ENCODE results near the gene LCK.
"Not testable (repeated sequence)": the region's sequence is repeated elsewhere in the genome, so short reads cannot be mapped to it uniquely, and the experiment has no call there.

The LCK gene

DNA sequence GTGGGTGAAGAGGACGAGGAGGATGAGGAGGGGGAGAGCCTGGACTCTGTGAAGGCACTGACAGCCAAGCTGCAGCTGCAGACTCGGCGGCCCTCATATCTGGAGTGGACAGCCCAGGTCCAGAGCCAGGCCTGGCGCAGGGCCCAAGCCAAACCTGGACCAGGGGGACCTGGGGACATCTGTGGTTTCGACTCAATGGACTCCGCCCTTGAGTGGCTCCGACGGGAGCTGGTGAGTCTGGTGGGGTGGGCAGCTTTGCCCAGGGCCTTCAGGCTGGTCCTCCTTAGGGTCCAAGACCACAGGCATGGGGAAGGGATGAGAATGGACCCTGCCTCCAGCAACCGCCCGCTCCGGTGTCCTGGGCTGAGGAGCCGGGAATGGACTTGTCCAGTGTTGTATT lies 3.6 kb upstream of the LCK start:
- no peak for DNase-seq (ENCODE audit: low read depth)
- no peak overlapping the region for H3K4me3 ChIP-seq (ENCODE audit: control insufficient read depth, low read depth, low read length)
- TF ChIP-seq, protein P1, sequence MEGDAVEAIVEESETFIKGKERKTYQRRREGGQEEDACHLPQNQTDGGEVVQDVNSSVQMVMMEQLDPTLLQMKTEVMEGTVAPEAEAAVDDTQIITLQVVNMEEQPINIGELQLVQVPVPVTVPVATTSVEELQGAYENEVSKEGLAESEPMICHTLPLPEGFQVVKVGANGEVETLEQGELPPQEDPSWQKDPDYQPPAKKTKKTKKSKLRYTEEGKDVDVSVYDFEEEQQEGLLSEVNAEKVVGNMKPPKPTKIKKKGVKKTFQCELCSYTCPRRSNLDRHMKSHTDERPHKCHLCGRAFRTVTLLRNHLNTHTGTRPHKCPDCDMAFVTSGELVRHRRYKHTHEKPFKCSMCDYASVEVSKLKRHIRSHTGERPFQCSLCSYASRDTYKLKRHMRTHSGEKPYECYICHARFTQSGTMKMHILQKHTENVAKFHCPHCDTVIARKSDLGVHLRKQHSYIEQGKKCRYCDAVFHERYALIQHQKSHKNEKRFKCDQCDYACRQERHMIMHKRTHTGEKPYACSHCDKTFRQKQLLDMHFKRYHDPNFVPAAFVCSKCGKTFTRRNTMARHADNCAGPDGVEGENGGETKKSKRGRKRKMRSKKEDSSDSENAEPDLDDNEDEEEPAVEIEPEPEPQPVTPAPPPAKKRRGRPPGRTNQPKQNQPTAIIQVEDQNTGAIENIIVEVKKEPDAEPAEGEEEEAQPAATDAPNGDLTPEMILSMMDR (conservative IDR thresholded peaks at IDR 0.05; ENCODE audit: control insufficient read depth, insufficient read depth, low read depth, low read length), result no peak

DNA sequence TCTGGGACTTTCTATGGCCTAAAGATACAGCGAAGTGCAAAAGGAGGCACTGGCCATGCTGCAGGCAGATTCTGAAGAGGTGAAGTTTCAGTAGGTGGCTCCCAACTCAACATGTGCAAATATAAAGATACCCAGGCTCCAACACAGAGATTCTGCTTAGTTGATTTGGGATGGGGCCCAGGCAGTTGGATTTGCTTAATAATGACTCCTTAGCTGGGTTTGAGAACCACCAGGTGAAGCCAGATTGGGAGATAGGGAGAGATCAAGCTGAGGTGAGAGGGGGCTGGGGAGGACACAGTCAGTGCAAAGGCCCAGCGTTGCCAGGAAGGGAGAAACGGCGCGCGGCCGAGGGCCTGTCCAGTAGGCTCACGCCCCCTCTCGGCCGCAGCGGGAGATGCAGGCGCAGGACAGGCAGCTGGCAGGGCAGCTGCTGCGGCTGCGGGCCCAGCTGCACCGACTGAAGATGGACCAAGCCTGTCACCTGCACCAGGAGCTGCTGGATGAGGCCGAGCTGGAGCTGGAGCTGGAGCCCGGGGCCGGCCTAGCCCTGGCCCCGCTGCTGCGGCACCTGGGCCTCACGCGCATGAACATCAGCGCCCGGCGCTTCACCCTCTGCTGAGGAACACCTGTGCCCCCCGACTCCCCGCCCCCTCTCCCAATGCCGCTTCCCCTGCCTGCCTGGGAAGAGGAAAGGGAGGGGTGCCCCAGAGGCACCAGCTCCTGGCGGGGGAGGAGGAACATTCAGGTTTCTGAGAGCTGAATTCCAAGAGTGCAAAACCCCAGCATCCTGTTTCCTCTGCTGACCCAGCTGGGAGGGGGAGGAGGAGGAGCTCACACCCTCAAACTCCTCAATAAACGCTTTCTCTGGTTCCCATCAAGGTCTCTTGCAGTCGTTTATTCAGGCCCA lies 2.8 kb upstream of the LCK start:
- no peak overlapping the region for H3K4me3 ChIP-seq (ENCODE audit: control insufficient read depth, low read depth, low read length)
- peak; percentile 63 for DNase-seq (ENCODE audit: low read depth)

GRCh38 chr1:32249831-32250525 lies 1.1 kb upstream of the LCK start:
- TF ChIP-seq, protein P1 (conservative IDR thresholded peaks at IDR 0.05; ENCODE audit: control insufficient read depth, insufficient read depth, low read depth, low read length), result no peak
- no peak for DNase-seq (ENCODE audit: low read depth)
- H3K4me3 ChIP-seq (ENCODE audit: control insufficient read depth, low read depth, low read length), result no peak overlapping the region

More for the DNA sequence above, 2.8 kb upstream of the LCK start:
- TF ChIP-seq, protein P1 (conservative IDR thresholded peaks at IDR 0.05; ENCODE audit: control insufficient read depth, insufficient read depth, low read depth, low read length), result peak; percentile 68

GRCh38 chr1:32255072-32256071 lies 4.3 kb downstream of the LCK start:
- no peak for DNase-seq (ENCODE audit: low read depth)
- TF ChIP-seq, protein P1 (conservative IDR thresholded peaks at IDR 0.05; ENCODE audit: control insufficient read depth, insufficient read depth, low read depth, low read length), result no peak
- no peak overlapping the region for H3K4me3 ChIP-seq (ENCODE audit: control insufficient read depth, low read depth, low read length)

- DNase-seq (ENCODE audit: low read depth), result no peak
- H3K4me3 ChIP-seq (ENCODE audit: control insufficient read depth, low read depth, low read length), result no peak overlapping the region
- TF ChIP-seq, protein P1 (conservative IDR thresholded peaks at IDR 0.05; ENCODE audit: control insufficient read depth, insufficient read depth, low read depth, low read length), result no peak
Measured at GRCh38 chr1:32256473-32257226, 5.6 kb downstream of the LCK start.

GRCh38 chr1:32257227-32257508 lies 6.1 kb downstream of the LCK start:
- DNase-seq (ENCODE audit: low read depth), result no peak
- TF ChIP-seq, protein P1 (conservative IDR thresholded peaks at IDR 0.05; ENCODE audit: control insufficient read depth, insufficient read depth, low read depth, low read length), result no peak
- H3K4me3 ChIP-seq (ENCODE audit: control insufficient read depth, low read depth, low read length), result no peak overlapping the region

- DNase-seq (ENCODE audit: low read depth); H3K4me3 ChIP-seq (ENCODE audit: control insufficient read depth, low read depth, low read length): not testable (repeated sequence)
Measured at GRCh38 chr1:32263236-32263593, 12.2 kb downstream of the LCK start.

Data from fibroblast of mammary gland (primary cell).